ENCODE results near the gene DDB1. TPM values are rescaled to one million over a fixed set of nuclear protein-coding genes. Genes with fewer than 3 reads are reported as not detected.

Gene DDB1
- polyA plus RNA-seq, 3 donors, result 54.1 to 97.2 (median 86.6) TPM

- Histone ChIP-seq H3K4me2 (replicated peaks; ENCODE audit: extremely low read depth, low read length, poor library complexity, severe bottlenecking) (no peak overlapping the region), H3K27me3 (ENCODE audit: control insufficient read depth in 2 of 2, insufficient read depth in 2 of 2, low read length in 2 of 2) (no peaks in the 10 kb centered on the region), H4K20me1 (ENCODE audit: insufficient read depth, low read length) (no peaks in the 10 kb centered on the region), H3K36me3 (replicated peaks in 1 of 2; ENCODE audit: control insufficient read depth in 1 of 2, insufficient read depth in 2 of 2, low read length in 2 of 2) (peaks cover 54 to 61% of the 10 kb centered on the region in 2 donors), H3K27ac (ENCODE audit: low read depth in 1 of 2, low read length in 2 of 2) (no peak overlapping the region), H3K79me2 (ENCODE audit: insufficient read depth, low read length) (no peaks in the 10 kb centered on the region), H3K4me3 (replicated peaks in 1 of 3; ENCODE audit: low read depth in 2 of 3, low read length in 3 of 3) (no peak overlapping the region), H3K9ac (ENCODE audit: insufficient read depth, low read length, poor library complexity, severe bottlenecking) (no peak overlapping the region), H2AFZ (ENCODE audit: insufficient read depth, low read depth, low read length, poor library complexity, severe bottlenecking) (no peak overlapping the region), H3K4me1 (ENCODE audit: control insufficient read depth in 1 of 2, insufficient read depth in 2 of 2, low read length in 2 of 2) (peaks cover 31 to 34% of the 10 kb centered on the region in 2 donors), H3K9me3 (replicated peaks in 1 of 2; ENCODE audit: control insufficient read depth in 1 of 2, insufficient read depth in 1 of 2, low read length in 2 of 2) (no peaks in the 10 kb centered on the region)
- no peaks in the 10 kb centered on the region for H3K9me3 Mint-ChIP-seq
- H3K27me3 Mint-ChIP-seq (ENCODE audit: low read depth in 3 of 3), result peaks cover 0 to 3% (median 0%) of the 10 kb centered on the region in 3 donors
- H3K4me1 Mint-ChIP-seq, result peaks cover 39% of the 10 kb centered on the region
- 82% methylated on average over 8 of the region's 8 CpGs for WGBS (ENCODE audit: insufficient coverage)
- H3K27ac Mint-ChIP-seq, result peak overlapping the region in 3 of 7 donors; percentile 8 to 26 (median 20)
- DNase-seq, result no peak
- peaks cover 71 to 87% of the 10 kb centered on the region in 2 donors for H3K36me3 Mint-ChIP-seq
- no peak overlapping the region for H3K4me3 Mint-ChIP-seq
- TF ChIP-seq, protein P1, sequence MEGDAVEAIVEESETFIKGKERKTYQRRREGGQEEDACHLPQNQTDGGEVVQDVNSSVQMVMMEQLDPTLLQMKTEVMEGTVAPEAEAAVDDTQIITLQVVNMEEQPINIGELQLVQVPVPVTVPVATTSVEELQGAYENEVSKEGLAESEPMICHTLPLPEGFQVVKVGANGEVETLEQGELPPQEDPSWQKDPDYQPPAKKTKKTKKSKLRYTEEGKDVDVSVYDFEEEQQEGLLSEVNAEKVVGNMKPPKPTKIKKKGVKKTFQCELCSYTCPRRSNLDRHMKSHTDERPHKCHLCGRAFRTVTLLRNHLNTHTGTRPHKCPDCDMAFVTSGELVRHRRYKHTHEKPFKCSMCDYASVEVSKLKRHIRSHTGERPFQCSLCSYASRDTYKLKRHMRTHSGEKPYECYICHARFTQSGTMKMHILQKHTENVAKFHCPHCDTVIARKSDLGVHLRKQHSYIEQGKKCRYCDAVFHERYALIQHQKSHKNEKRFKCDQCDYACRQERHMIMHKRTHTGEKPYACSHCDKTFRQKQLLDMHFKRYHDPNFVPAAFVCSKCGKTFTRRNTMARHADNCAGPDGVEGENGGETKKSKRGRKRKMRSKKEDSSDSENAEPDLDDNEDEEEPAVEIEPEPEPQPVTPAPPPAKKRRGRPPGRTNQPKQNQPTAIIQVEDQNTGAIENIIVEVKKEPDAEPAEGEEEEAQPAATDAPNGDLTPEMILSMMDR (IDR thresholded peaks at IDR 0.05), result no peak
- intact Hi-C loops (cut with micrococcal nuclease), result no loop called here
These were observed 19.1 kb upstream of the DDB1 start for GRCh38 chr11:61352038-61352437.

- Histone ChIP-seq H3K4me3 (replicated peaks in 1 of 3; ENCODE audit: low read depth in 2 of 3, low read length in 3 of 3) (no peak overlapping the region), H4K20me1 (ENCODE audit: insufficient read depth, low read length) (no peaks in the 10 kb centered on the region), H3K4me1 (ENCODE audit: control insufficient read depth in 1 of 2, insufficient read depth in 2 of 2, low read length in 2 of 2) (peaks cover 23 to 29% of the 10 kb centered on the region in 2 donors), H3K9me3 (replicated peaks in 1 of 2; ENCODE audit: control insufficient read depth in 1 of 2, insufficient read depth in 1 of 2, low read length in 2 of 2) (no peaks in the 10 kb centered on the region), H3K79me2 (ENCODE audit: insufficient read depth, low read length) (no peaks in the 10 kb centered on the region), H2AFZ (ENCODE audit: insufficient read depth, low read depth, low read length, poor library complexity, severe bottlenecking) (no peak overlapping the region), H3K9ac (ENCODE audit: insufficient read depth, low read length, poor library complexity, severe bottlenecking) (no peak overlapping the region), H3K27ac (ENCODE audit: low read depth in 1 of 2, low read length in 2 of 2) (no peak overlapping the region), H3K4me2 (replicated peaks; ENCODE audit: extremely low read depth, low read length, poor library complexity, severe bottlenecking) (no peak overlapping the region), H3K36me3 (replicated peaks in 1 of 2; ENCODE audit: control insufficient read depth in 1 of 2, insufficient read depth in 2 of 2, low read length in 2 of 2) (peaks cover 54 to 61% of the 10 kb centered on the region in 2 donors), H3K27me3 (ENCODE audit: control insufficient read depth in 2 of 2, insufficient read depth in 2 of 2, low read length in 2 of 2) (no peaks in the 10 kb centered on the region)
- intact Hi-C loops (cut with micrococcal nuclease), result no loop called here
- TF ChIP-seq, protein P1 (IDR thresholded peaks at IDR 0.05), result no peak
- DNase-seq, result no peak
- WGBS (ENCODE audit: insufficient coverage), result 100% methylated on average over 5 of the region's 8 CpGs
- Mint-ChIP-seq H3K4me3 (no peak overlapping the region), H3K27me3 (ENCODE audit: low read depth in 3 of 3) (peaks cover 0 to 3% (median 0%) of the 10 kb centered on the region in 3 donors), H3K9me3 (no peaks in the 10 kb centered on the region), H3K27ac (peak overlapping the region in 1 of 7 donors; percentile 41), H3K4me1 (peaks cover 41% of the 10 kb centered on the region), H3K36me3 (peaks cover 76 to 92% of the 10 kb centered on the region in 2 donors)
These were observed 17.9 kb upstream of the DDB1 start for GRCh38 chr11:61350803-61351202.

All from CD14-positive monocyte (primary cell).